ENCODE data around the gene BLID.

The BLID gene

GRCh38 chr11:122085264-122085663 lies 30.8 kb downstream of the BLID start:
- in situ Hi-C loops (cut with MboI; ENCODE audit: low sequenced_read_pairs), result no loop called here

- in situ Hi-C loops (cut with MboI; ENCODE audit: low sequenced_read_pairs), result no loop called here
Measured at GRCh38 chr11:122082205-122082604, 33.8 kb downstream of the BLID start.

- in situ Hi-C loops (cut with MboI; ENCODE audit: low sequenced_read_pairs), result no loop called here
Measured at GRCh38 chr11:122081073-122081472, 34.9 kb downstream of the BLID start.

- in situ Hi-C loops (cut with MboI; ENCODE audit: low sequenced_read_pairs), result no loop called here
Measured at GRCh38 chr11:122077459-122077858, 38.6 kb downstream of the BLID start.

GRCh38 chr11:122076512-122077120 lies 39.4 kb downstream of the BLID start:
- in situ Hi-C loops (cut with MboI; ENCODE audit: low sequenced_read_pairs), result no loop called here

GRCh38 chr11:122075016-122075415 lies 41.0 kb downstream of the BLID start:
- in situ Hi-C loops (cut with MboI; ENCODE audit: low sequenced_read_pairs), result no loop called here

GRCh38 chr11:122074022-122074421 lies 42.0 kb downstream of the BLID start:
- in situ Hi-C loops (cut with MboI; ENCODE audit: low sequenced_read_pairs), result no loop called here

- in situ Hi-C loops (cut with MboI; ENCODE audit: low sequenced_read_pairs), result no loop called here
Measured at GRCh38 chr11:122071709-122072202, 44.3 kb downstream of the BLID start.

GRCh38 chr11:122069707-122070360 lies 46.2 kb downstream of the BLID start:
- in situ Hi-C loops (cut with MboI; ENCODE audit: low sequenced_read_pairs), result no loop called here

GRCh38 chr11:122068837-122069236 lies 47.2 kb downstream of the BLID start:
- in situ Hi-C loops (cut with MboI; ENCODE audit: low sequenced_read_pairs), result no loop called here

GRCh38 chr11:122068141-122068540 lies 47.9 kb downstream of the BLID start:
- in situ Hi-C loops (cut with MboI; ENCODE audit: low sequenced_read_pairs), result no loop called here

All from HL-60/S4 treated with phorbol 12-myristate 13-acetate at 8.2 ng/mL for 4 days and 3 days (cell line).